OCI-LY1 (cell line): ENCODE results near the gene FBXW11.

Source experiments
- H2AFZ ChIP-seq: fragments of 200-600 bp; sonication (generic), shearing (Covaris generic); 2 replicates; pipeline ENCODE4 v1.6.0; 2014; ENCODE audit warnings: antibody characterized with exemption, mild to moderate bottlenecking, low read length
- H3F3A ChIP-seq: fragments of 200-600 bp; sonication (generic), shearing (Covaris generic); 2 replicates; pipeline ENCODE4 v1.6.0; 2014; ENCODE audit warnings: mild to moderate bottlenecking, antibody characterized with exemption, low read length, moderate library complexity; ENCODE audit not compliant: insufficient read depth
- H3K27ac ChIP-seq: fragments of 200-600 bp; sonication (generic); 2 replicates; pipeline ENCODE4 v1.5.1; 2014; ENCODE audit warnings: low read length, mixed run types, mild to moderate bottlenecking, low read depth; ENCODE audit not compliant: poor library complexity, severe bottlenecking
- H3K27me3 ChIP-seq: fragments of 200-600 bp; sonication (generic); 2 replicates; pipeline ENCODE4 v1.6.0; 2014; ENCODE audit warnings: antibody characterized with exemption, mild to moderate bottlenecking, low read length, moderate library complexity; ENCODE audit not compliant: insufficient read depth
- H3K36me3 ChIP-seq: fragments of 200-600 bp; sonication (generic); 2 replicates; pipeline ENCODE4 v1.6.1; 2014; ENCODE audit warnings: mild to moderate bottlenecking, antibody characterized with exemption, low read length, moderate library complexity, mixed read lengths; ENCODE audit not compliant: insufficient read depth
- H3K4me1 ChIP-seq: fragments of 200-600 bp; sonication (generic); 2 replicates; pipeline ENCODE4 v1.5.1; 2014; ENCODE audit warnings: mild to moderate bottlenecking, low read length, moderate library complexity; ENCODE audit not compliant: insufficient read depth, severe bottlenecking
- H3K4me2 ChIP-seq: fragments of 200-600 bp; sonication (generic), shearing (Covaris generic); 2 replicates; pipeline ENCODE4 v1.6.1; 2014; ENCODE audit warnings: low read length
- H3K4me3 ChIP-seq: fragments of 200-600 bp; sonication (generic); 2 replicates; pipeline ENCODE4 v1.5.1; 2014; ENCODE audit warnings: low read length, low read depth, mild to moderate bottlenecking, mixed read lengths; ENCODE audit not compliant: poor library complexity, severe bottlenecking
- H3K79me2 ChIP-seq: fragments of 200-600 bp; shearing (Covaris generic); 2 replicates; pipeline ENCODE4 v1.6.1; 2016; ENCODE audit warnings: mixed run types, low read length, mixed read lengths; ENCODE audit not compliant: insufficient read depth
- H3K9ac ChIP-seq: fragments of 200-600 bp; sonication (generic), shearing (Covaris generic); 2 replicates; pipeline ENCODE4 v1.6.1; 2014; ENCODE audit warnings: mild to moderate bottlenecking, low read length, mixed read lengths
- H3K9me2 ChIP-seq: fragments of 200-600 bp; sonication (generic), shearing (Covaris generic); 2 replicates; pipeline ENCODE4 v1.6.1; 2014; ENCODE audit warnings: low read depth, mild to moderate bottlenecking, low read length, mixed read lengths
- H3K9me3 ChIP-seq: fragments of 200-600 bp; shearing (Covaris generic); 2 replicates; pipeline ENCODE4 v1.6.1; 2014; ENCODE audit warnings: low read length, mixed read lengths
- H4K20me1 ChIP-seq: fragments of 200-600 bp; sonication (generic), shearing (Covaris generic); 2 replicates; pipeline ENCODE4 v1.6.0; 2016; ENCODE audit warnings: mild to moderate bottlenecking, low read length; ENCODE audit not compliant: insufficient read depth
- CTCF ChIP-seq: fragments of 200-600 bp; sonication (generic), shearing (Covaris generic); IDR thresholded peaks from 2 replicates; pipeline ENCODE4 v1.5.1; 2017; ENCODE audit warnings: mild to moderate bottlenecking, antibody characterized with exemption, low read length, moderate library complexity, mixed read lengths
- EZH2 ChIP-seq: fragments of 200-600 bp; sonication (generic), shearing (Covaris generic); IDR thresholded peaks from 2 replicates; pipeline ENCODE4 v1.8.0; 2017; ENCODE audit warnings: borderline replicate concordance, mixed run types, mild to moderate bottlenecking, antibody characterized with exemption, low read length, moderate library complexity, mixed read lengths

Gene FBXW11

GRCh38 chr5:171816666-171817065 lies 189.8 kb downstream of the FBXW11 start:
- TF ChIP-seq CTCF, result no peak
- TF ChIP-seq EZH2, result no peak
- H3K9ac ChIP-seq, result no peak overlapping the region
- peaks cover 11% of the 10 kb centered on the region for H3K27me3 ChIP-seq
- H3K9me2 ChIP-seq, result no peaks in the 10 kb centered on the region
- H3K4me3 ChIP-seq, result no peak overlapping the region
- H4K20me1 ChIP-seq, result no peaks in the 10 kb centered on the region
- H3K9me3 ChIP-seq, result no peaks in the 10 kb centered on the region
- no peaks in the 10 kb centered on the region for H3K79me2 ChIP-seq
- H3F3A ChIP-seq, result no peaks in the 10 kb centered on the region
- no peaks in the 10 kb centered on the region for H3K4me1 ChIP-seq
- H3K27ac ChIP-seq, result no peak overlapping the region
- H3K36me3 ChIP-seq, result no peaks in the 10 kb centered on the region
- H2AFZ ChIP-seq, result no peak overlapping the region
- H3K4me2 ChIP-seq, result no peak overlapping the region

DNA sequence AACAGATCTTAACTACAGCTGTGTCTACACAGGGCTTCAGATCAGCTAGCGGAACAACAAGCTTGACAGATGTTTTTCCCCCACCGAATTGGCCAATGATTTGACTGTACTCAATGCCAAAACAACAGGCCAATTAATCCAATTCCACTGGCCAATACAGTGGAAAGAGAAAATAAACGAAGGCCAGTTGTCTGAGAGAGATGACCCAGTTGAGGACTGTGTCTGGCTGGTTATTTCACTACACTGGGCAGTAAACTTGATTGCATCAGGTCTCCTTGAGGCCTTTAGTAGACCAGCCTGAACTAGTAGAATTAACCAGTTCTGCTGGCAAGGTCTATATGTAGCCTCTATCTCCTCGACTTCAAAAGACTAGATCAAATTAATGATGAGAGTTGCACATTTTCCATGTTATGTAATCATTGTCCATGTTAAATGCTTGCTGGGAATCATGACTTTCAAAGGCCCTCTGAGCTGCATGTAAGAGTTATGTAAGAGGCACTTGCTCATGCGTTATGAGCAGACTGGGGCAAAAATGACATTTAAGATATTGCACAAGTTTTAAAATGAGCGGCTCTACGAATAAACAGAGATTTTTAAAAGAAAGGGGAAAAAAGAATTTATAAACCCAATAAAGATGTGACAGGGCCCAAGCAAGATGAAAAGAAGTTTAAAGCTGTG lies 192.5 kb downstream of the FBXW11 start:
- Histone ChIP-seq H3K79me2 (no peaks in the 10 kb centered on the region), H3K4me2 (no peak overlapping the region), H3K9ac (no peak overlapping the region), H3F3A (no peaks in the 10 kb centered on the region), H2AFZ (no peak overlapping the region), H3K4me1 (no peaks in the 10 kb centered on the region), H3K27me3 (peaks cover 5% of the 10 kb centered on the region), H4K20me1 (no peaks in the 10 kb centered on the region), H3K36me3 (no peaks in the 10 kb centered on the region), H3K4me3 (no peak overlapping the region), H3K27ac (no peak overlapping the region), H3K9me2 (no peaks in the 10 kb centered on the region), H3K9me3 (no peaks in the 10 kb centered on the region)
- no peak for TF ChIP-seq CTCF
- TF ChIP-seq EZH2, result no peak

DNA sequence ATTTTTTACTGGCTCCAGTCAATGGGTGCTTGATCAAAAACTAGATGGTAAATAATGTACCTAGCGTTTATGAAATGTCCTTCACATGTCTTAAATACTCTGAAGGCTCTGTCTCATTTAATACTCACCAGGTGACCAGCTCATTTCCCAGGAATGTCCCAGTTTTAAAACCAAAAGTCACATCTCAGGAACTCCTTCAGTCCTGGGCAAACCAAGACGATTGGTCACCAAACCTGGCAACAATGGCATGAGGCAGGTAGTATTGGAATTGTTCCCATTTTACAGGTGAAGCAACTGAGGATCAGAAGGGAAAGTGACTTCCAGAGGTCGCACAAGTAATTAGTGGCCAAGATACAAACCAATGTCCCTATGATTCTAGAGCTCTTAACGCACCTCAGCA lies 193.2 kb downstream of the FBXW11 start:
- no peak for TF ChIP-seq EZH2
- TF ChIP-seq CTCF, result no peak
- Histone ChIP-seq H4K20me1 (no peaks in the 10 kb centered on the region), H3K36me3 (no peaks in the 10 kb centered on the region)

More for the DNA sequence above, 193.2 kb downstream of the FBXW11 start:
- Histone ChIP-seq H3K79me2 (no peaks in the 10 kb centered on the region), H3F3A (no peaks in the 10 kb centered on the region), H3K4me1 (no peaks in the 10 kb centered on the region), H3K4me2 (no peak overlapping the region), H3K9me3 (no peaks in the 10 kb centered on the region), H3K9me2 (no peaks in the 10 kb centered on the region), H3K4me3 (no peak overlapping the region), H3K27ac (no peak overlapping the region), H3K27me3 (peaks cover 6% of the 10 kb centered on the region), H3K9ac (no peak overlapping the region), H2AFZ (no peak overlapping the region)
